Astrocyte of the cerebellum (primary cell): Measurements from ENCODE around the gene KRT74.

ENCODE experiments used
- DNase-seq: peaks from one replicate; pipeline ENCODE4 v3.0.0-alpha.2; 2011; ENCODE audit warnings: low read depth
- H3K4me3 ChIP-seq: 2 replicates; pipeline ENCODE4 v1.5.1; 2011; ENCODE audit warnings: mild to moderate bottlenecking, low read depth, low read length, moderate library complexity
- in situ Hi-C: cut with HindIII; loops from 2 replicates; pipeline ENCODE4 v1.10.0; 2017; ENCODE audit warnings: low sequenced_read_pairs
- TF ChIP-seq, protein P1 (sequence below): IDR thresholded peaks from 2 replicates; pipeline ENCODE4 v1.5.1; 2012; ENCODE audit warnings: low read length, low read depth, moderate library complexity, mild to moderate bottlenecking; ENCODE audit errors: missing control alignments

Gene KRT74

DNA sequence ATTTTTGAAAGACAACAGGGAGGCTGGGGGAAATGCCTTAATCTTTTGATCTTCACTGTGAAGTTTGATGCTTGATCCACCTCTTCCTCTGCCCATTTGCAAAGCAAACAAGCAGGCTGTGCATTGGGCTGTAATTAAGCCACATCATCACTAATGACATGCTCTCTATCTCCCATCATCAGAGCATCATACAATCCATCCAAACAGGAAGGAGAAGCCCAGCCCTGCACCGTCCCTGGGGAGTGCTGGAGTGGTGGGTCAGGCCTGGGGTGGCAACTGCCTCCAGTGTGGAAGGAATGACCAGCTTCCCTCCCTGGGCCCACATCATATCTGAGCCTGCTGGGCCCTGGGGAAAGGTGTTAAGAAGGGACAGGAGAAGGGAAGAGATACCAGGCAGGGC is 6.9 kb upstream of the KRT74 start:
- no peak for DNase-seq
- TF ChIP-seq, protein P1, sequence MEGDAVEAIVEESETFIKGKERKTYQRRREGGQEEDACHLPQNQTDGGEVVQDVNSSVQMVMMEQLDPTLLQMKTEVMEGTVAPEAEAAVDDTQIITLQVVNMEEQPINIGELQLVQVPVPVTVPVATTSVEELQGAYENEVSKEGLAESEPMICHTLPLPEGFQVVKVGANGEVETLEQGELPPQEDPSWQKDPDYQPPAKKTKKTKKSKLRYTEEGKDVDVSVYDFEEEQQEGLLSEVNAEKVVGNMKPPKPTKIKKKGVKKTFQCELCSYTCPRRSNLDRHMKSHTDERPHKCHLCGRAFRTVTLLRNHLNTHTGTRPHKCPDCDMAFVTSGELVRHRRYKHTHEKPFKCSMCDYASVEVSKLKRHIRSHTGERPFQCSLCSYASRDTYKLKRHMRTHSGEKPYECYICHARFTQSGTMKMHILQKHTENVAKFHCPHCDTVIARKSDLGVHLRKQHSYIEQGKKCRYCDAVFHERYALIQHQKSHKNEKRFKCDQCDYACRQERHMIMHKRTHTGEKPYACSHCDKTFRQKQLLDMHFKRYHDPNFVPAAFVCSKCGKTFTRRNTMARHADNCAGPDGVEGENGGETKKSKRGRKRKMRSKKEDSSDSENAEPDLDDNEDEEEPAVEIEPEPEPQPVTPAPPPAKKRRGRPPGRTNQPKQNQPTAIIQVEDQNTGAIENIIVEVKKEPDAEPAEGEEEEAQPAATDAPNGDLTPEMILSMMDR, result no peak
- in situ Hi-C loops, result no loop called here
- H3K4me3 ChIP-seq, result no peak overlapping the region

DNA sequence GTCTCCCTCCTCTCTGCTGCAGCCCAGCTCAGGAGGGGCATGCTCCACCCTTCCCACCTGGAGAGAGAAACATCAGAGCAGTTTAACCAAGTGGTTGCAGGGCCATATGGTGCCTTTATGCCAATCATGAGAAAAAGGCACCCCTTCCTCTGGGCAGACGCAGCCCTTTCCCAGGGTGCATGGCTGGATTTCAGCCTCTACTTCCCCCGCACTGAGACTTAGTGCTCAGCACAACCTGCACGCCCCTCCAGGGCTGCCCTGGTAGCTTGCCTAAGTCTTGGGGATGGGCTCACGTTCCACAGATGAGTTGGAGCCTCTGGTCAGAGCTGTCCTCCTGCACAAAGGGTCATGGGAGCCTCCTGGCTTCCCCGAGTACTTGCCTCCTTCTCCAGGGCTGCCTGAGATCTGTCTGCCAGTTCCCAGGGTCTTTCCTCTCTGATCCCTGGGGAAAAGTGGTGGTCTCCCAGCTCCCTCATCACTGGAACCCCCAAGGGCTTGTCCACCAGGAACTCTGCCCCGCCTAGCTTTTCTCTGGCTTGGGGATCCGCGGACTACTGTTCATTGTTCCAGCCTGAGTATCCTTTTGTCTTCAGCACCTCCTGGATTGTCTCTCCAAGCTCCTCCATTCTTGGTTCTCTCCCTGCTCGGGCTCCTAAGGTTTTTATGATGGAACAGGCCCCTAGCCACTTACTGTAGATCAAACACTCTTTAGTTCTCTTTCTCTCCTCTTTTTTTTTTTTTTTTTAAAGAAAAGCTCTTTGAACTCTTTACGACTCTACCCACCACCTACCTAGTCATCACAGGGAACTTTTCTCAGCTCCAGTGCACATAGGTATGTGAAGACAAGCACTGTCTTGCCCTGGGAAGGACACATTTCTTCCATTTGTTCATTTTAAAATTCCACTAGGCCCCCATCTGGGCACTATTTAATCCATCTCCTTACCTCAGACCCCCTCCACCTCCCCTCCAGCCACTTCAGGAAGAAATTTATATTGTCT is 6.1 kb upstream of the KRT74 start:
- TF ChIP-seq, protein P1, result no peak
- in situ Hi-C loops, result no loop called here
- no peak overlapping the region for H3K4me3 ChIP-seq
- DNase-seq, result no peak

DNA sequence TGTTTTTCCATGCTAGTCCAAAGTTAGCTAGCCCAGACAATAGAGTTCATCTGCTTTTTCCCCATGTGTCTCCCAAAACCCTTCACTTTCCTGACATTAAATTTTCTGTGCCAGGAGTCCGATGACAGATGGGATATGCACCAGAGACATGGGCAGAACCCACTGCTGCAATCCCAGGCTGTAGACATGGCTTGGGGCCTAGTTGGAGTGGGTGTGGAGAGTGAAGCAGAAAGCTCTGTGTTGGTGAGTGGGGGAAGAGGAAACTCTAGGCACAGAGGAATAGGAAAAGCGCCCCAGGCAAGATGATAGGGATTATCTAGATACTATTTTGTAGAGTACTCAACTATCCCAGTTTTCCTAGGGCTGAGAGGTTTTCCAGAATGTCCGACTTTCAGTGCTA is 4.8 kb upstream of the KRT74 start:
- TF ChIP-seq, protein P1, result no peak

DNA sequence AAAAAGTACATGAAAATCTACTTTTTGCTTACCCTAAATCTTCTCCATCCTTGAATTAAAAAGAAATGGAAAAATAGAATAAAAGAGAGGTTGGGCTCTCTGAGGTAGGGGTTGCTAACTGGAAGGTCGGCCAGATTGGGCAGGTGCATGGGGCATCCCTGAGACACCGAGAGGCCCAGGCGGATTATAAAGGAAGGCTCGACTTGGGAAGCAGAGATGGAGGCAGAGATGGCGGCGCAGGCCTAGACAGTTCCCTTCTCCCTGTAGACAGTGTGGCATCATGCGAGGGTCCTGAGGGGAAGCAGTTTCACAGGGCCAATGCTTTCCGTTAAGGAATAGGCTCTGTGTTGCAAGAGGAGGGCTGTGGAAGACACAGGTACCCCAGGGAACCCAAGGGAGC is 3.7 kb upstream of the KRT74 start:
- TF ChIP-seq, protein P1, result no peak
- H3K4me3 ChIP-seq, result no peak overlapping the region
- in situ Hi-C loops, result no loop called here
- no peak for DNase-seq

More for the DNA sequence above, 4.8 kb upstream of the KRT74 start:
- no peak for DNase-seq
- H3K4me3 ChIP-seq, result no peak overlapping the region
- in situ Hi-C loops, result no loop called here

DNA sequence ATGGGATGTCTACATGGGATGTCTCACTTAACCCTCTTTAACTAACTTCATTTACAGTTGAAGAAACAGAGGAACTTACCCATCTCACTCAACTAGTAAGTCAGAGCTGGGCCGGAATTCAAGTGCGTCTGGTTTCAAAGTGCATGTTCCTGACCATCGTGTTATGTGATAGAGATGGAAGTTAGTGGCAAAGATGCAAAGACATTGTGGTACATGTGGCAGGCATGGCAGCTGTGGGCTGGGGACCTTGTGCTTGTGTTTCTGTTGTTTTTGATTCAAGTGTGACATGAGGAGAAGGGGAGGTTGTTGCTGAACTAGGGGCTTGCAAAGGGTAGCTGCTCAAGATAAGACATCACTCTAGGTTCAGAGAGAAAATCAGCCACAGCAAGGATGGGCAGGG is 2.3 kb upstream of the KRT74 start:
- in situ Hi-C loops, result no loop called here
- no peak for DNase-seq
- TF ChIP-seq, protein P1, result no peak
- H3K4me3 ChIP-seq, result no peak overlapping the region

DNA sequence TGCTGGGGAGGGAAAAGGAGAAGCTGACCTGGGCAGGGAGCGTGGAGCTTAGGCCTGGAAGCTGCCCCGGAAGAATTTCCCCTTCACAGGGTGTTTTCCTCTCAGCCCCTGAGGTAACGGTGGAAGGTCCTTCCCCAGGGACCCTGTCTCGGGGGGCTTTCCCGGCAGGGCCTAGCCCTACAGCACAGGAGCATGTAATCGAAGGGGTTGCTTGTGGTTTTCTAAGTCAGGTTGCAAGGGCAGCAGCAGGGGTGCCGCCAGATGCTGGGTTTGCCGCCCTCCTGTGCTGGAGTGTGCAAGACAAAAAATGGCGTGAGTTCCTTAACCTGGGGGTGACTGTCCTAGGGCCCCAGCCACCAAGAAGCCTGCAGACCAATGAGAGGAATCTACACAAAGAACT is 1.6 kb upstream of the KRT74 start:
- in situ Hi-C loops, result no loop called here
- TF ChIP-seq, protein P1, result no peak
- no peak for DNase-seq
- H3K4me3 ChIP-seq, result no peak overlapping the region
